NCI-H1048 (cell line): ENCODE data around the gene PKP4.

ENCODE experiments used
- DNase-seq: peaks from one replicate; lab custom pipeline; 2025; lab: John Stamatoyannopoulos, UW

PKP4 gene

GRCh38 chr2:158499383-158499782 is 42.6 kb downstream of the PKP4 start:
- no peak for DNase-seq

- DNase-seq = no peak
Observed at GRCh38 chr2:158500333-158500732, 43.6 kb downstream of the PKP4 start.

- no peak for DNase-seq
Observed at GRCh38 chr2:158501301-158501700, 44.5 kb downstream of the PKP4 start.

- no peak for DNase-seq
Observed at GRCh38 chr2:158502974-158503373, 46.2 kb downstream of the PKP4 start.

- no peak for DNase-seq
Observed at GRCh38 chr2:158504088-158504487, 47.3 kb downstream of the PKP4 start.

GRCh38 chr2:158505448-158505934 is 48.7 kb downstream of the PKP4 start:
- DNase-seq = no peak

- no peak for DNase-seq
Observed at GRCh38 chr2:158507141-158507540, 50.4 kb downstream of the PKP4 start.

GRCh38 chr2:158507679-158508078 is 50.9 kb downstream of the PKP4 start:
- no peak for DNase-seq

- no peak for DNase-seq
Observed at GRCh38 chr2:158509928-158510797, 53.4 kb downstream of the PKP4 start.

GRCh38 chr2:158510887-158511286 is 54.1 kb downstream of the PKP4 start:
- no peak for DNase-seq

- DNase-seq = no peak
Observed at GRCh38 chr2:158511706-158512105, 55.0 kb downstream of the PKP4 start.

GRCh38 chr2:158512323-158512722 is 55.6 kb downstream of the PKP4 start:
- no peak for DNase-seq

- DNase-seq = no peak
Observed at GRCh38 chr2:158513841-158514240, 57.1 kb downstream of the PKP4 start.

GRCh38 chr2:158518084-158518483 is 61.3 kb downstream of the PKP4 start:
- DNase-seq = no peak

GRCh38 chr2:158519481-158519880 is 62.7 kb downstream of the PKP4 start:
- DNase-seq = no peak

- DNase-seq = no peak
Observed at GRCh38 chr2:158529379-158530259, 72.9 kb downstream of the PKP4 start.

- DNase-seq = no peak
Observed at GRCh38 chr2:158530829-158531228, 74.1 kb downstream of the PKP4 start.

GRCh38 chr2:158533009-158533408 is 76.3 kb downstream of the PKP4 start:
- DNase-seq = no peak

- peak; percentile 40 for DNase-seq
Observed at GRCh38 chr2:158539176-158540005, 82.6 kb downstream of the PKP4 start.

GRCh38 chr2:158542577-158542976 is 85.8 kb downstream of the PKP4 start:
- no peak for DNase-seq

GRCh38 chr2:158543957-158544356 is 87.2 kb downstream of the PKP4 start:
- DNase-seq = no peak

- no peak for DNase-seq
Observed at GRCh38 chr2:158544998-158545397, 88.2 kb downstream of the PKP4 start.
